DND-41 (cell line): ENCODE measurements around the gene RGMA.

Experiments
- ATAC-seq: fragments of 200-7000 bp; cut with Tn5 transposase; 3 replicates; pipeline ENCODE4 v1.9.1; 2021; ENCODE audit warnings: low read depth; ENCODE audit not compliant: insufficient read depth
- DNase-seq: peaks from one replicate; pipeline ENCODE4 v3.0.0-alpha.2; 2020
- H2AFZ ChIP-seq: 2 replicates; pipeline ENCODE4 v1.6.0; 2012; ENCODE audit warnings: low read depth, low read length
- H3K27ac ChIP-seq: 2 replicates; pipeline ENCODE4 v1.5.1; 2012; ENCODE audit warnings: low read length, inconsistent platforms
- H3K27me3 ChIP-seq: fragments of 200-600 bp; sonication (generic); 2 replicates; pipeline ENCODE4 v1.6.0; 2012; ENCODE audit warnings: low read length, mild to moderate bottlenecking, inconsistent platforms; ENCODE audit not compliant: insufficient read depth, poor library complexity
- H3K36me3 ChIP-seq: 2 replicates; pipeline ENCODE4 v1.5.1; 2012; ENCODE audit warnings: low read length, inconsistent platforms; ENCODE audit not compliant: insufficient read depth
- H3K4me1 ChIP-seq: 2 replicates; pipeline ENCODE4 v1.5.1; 2012; ENCODE audit warnings: mild to moderate bottlenecking, low read length; ENCODE audit not compliant: insufficient read depth
- H3K4me2 ChIP-seq: 2 replicates; pipeline ENCODE4 v1.6.0; 2012; ENCODE audit warnings: mild to moderate bottlenecking, moderate library complexity, low read length, inconsistent platforms; ENCODE audit not compliant: insufficient read depth
- H3K4me3 ChIP-seq, 2 experiments: fragments of 200-600 bp in 1 of 2; shearing (Covaris generic) in 1 of 2; 2 replicates each; pipeline ENCODE4 v1.5.1; 2012 to 2016; ENCODE audit warnings: inconsistent platforms in 2 of 2, low read length in 2 of 2, mild to moderate bottlenecking in 2 of 2, low read depth in 1 of 2, moderate library complexity in 1 of 2
- H3K79me2 ChIP-seq: 2 replicates; pipeline ENCODE4 v1.6.0; 2012; ENCODE audit warnings: low read length, inconsistent platforms; ENCODE audit not compliant: insufficient read depth
- H3K9ac ChIP-seq: 2 replicates; pipeline ENCODE4 v1.6.0; 2012; ENCODE audit warnings: low read depth, mild to moderate bottlenecking, inconsistent platforms, low read length, moderate library complexity
- H3K9me3 ChIP-seq: 2 replicates; pipeline ENCODE4 v1.5.1; 2012; ENCODE audit warnings: low read length, moderate library complexity, mild to moderate bottlenecking, inconsistent platforms; ENCODE audit not compliant: insufficient read depth, severe bottlenecking
- H4K20me1 ChIP-seq: 2 replicates; pipeline ENCODE4 v1.6.0; 2012; ENCODE audit warnings: low read length; ENCODE audit not compliant: insufficient read depth
- CTCF ChIP-seq: IDR thresholded peaks from 2 replicates; pipeline ENCODE4 v1.5.1; 2012; ENCODE audit warnings: borderline replicate concordance, low read length, moderate library complexity, mild to moderate bottlenecking; ENCODE audit not compliant: poor library complexity, severe bottlenecking; ENCODE audit errors: extremely low read depth
- EZH2 ChIP-seq: IDR thresholded peaks from 3 replicates; pipeline ENCODE4 v1.6.1; 2012; ENCODE audit warnings: borderline replicate concordance, low read depth, mild to moderate bottlenecking, moderate library complexity, low read length, inconsistent platforms; ENCODE audit not compliant: severe bottlenecking

The RGMA gene

GRCh38 chr15:92989470-92989869, 99.5 kb downstream of the RGMA start:
- Histone ChIP-seq H3K9me3 (no peaks in the 10 kb centered on the region), H3K4me1 (no peaks in the 10 kb centered on the region), H3K9ac (no peak overlapping the region), H2AFZ (no peak overlapping the region), H4K20me1 (0 out of 2 replicates have a peak, but pooled peaks cover 2% of the 10 kb centered on the region), H3K4me3 (no peak overlapping the region), H3K36me3 (peaks cover 93% of the 10 kb centered on the region), H3K27me3 (no peaks in the 10 kb centered on the region), H3K27ac (no peak overlapping the region), H3K79me2 (peaks cover 30% of the 10 kb centered on the region), H3K4me2 (no peak overlapping the region)
- TF ChIP-seq CTCF (no peak), EZH2 (no peak)
- no peak for DNase-seq
- no peak for ATAC-seq
